Measurements from ENCODE around the gene SMAD1.

Gene SMAD1

GRCh38 chr4:145490361-145490760, 8.7 kb downstream of the SMAD1 start:
- DNase-seq: no peak

GRCh38 chr4:145490796-145491195, 9.1 kb downstream of the SMAD1 start:
- DNase-seq: no peak

- DNase-seq: no peak
Observed at GRCh38 chr4:145492376-145492775, 10.7 kb downstream of the SMAD1 start.

GRCh38 chr4:145493166-145493565, 11.5 kb downstream of the SMAD1 start:
- no peak for DNase-seq

- no peak for DNase-seq
Observed at GRCh38 chr4:145494666-145495270, 13.1 kb downstream of the SMAD1 start.

- no peak for DNase-seq
Observed at GRCh38 chr4:145496292-145496691, 14.6 kb downstream of the SMAD1 start.

GRCh38 chr4:145497199-145498149, 15.8 kb downstream of the SMAD1 start:
- no peak for DNase-seq

GRCh38 chr4:145498430-145498829, 16.8 kb downstream of the SMAD1 start:
- DNase-seq: no peak

GRCh38 chr4:145501051-145501660, 19.5 kb downstream of the SMAD1 start:
- DNase-seq: no peak

- DNase-seq: no peak
Observed at GRCh38 chr4:145502809-145503208, 21.2 kb downstream of the SMAD1 start.

GRCh38 chr4:145503486-145504072, 21.9 kb downstream of the SMAD1 start:
- DNase-seq: no peak

GRCh38 chr4:145505995-145506394, 24.3 kb downstream of the SMAD1 start:
- no peak for DNase-seq

GRCh38 chr4:145507636-145508035, 26.0 kb downstream of the SMAD1 start:
- no peak for DNase-seq

- DNase-seq: no peak
Observed at GRCh38 chr4:145511913-145512522, 30.4 kb downstream of the SMAD1 start.

- DNase-seq: no peak
Observed at GRCh38 chr4:145513020-145513621, 31.5 kb downstream of the SMAD1 start.

GRCh38 chr4:145520172-145520571, 38.5 kb downstream of the SMAD1 start:
- no peak for DNase-seq

- no peak for DNase-seq
Observed at GRCh38 chr4:145521282-145521681, 39.6 kb downstream of the SMAD1 start.

- no peak for DNase-seq
Observed at GRCh38 chr4:145523117-145523516, 41.5 kb downstream of the SMAD1 start.

- no peak for DNase-seq
Observed at GRCh38 chr4:145524552-145524951, 42.9 kb downstream of the SMAD1 start.

- DNase-seq: no peak
Observed at GRCh38 chr4:145525291-145525740, 43.7 kb downstream of the SMAD1 start.

GRCh38 chr4:145527773-145528172, 46.1 kb downstream of the SMAD1 start:
- no peak for DNase-seq

GRCh38 chr4:145528601-145529000, 46.9 kb downstream of the SMAD1 start:
- DNase-seq: no peak

All from NCI-H446 (cell line).